HG03558 (cell line): ENCODE measurements around the gene TRPC4.
"Not testable (repeated sequence)": the region's sequence is repeated elsewhere in the genome, so short reads cannot be mapped to it uniquely, and the experiment has no call there.

Source experiments
- ATAC-seq: cut with Tn5 transposase; IDR thresholded peaks from one replicate; pipeline ENCODE4 v1.9.1; 2021; ENCODE audit warnings: moderate number of reproducible peaks; ENCODE audit not compliant: unreplicated experiment; ENCODE audit errors: extremely low read depth

The TRPC4 gene

DNA sequence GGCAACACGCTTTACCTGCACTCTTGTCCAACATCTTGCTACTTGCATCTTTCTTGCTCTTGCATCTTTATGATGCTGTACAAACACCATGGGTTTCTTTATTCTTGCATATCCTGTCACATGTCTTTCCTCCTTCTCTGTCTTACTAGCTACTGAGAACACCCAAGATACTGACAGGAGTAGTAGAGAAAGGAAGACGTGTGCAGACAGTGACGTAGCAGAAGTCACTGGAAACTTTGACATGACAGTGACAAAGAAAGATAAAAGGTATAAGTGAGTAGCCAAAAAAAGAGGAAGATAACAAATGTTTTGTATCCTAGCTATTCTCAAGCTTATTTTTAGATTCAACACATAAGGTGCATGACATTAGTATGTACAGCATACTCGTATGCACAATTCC is 34.2 kb downstream of the TRPC4 start:
- no peak for ATAC-seq

DNA sequence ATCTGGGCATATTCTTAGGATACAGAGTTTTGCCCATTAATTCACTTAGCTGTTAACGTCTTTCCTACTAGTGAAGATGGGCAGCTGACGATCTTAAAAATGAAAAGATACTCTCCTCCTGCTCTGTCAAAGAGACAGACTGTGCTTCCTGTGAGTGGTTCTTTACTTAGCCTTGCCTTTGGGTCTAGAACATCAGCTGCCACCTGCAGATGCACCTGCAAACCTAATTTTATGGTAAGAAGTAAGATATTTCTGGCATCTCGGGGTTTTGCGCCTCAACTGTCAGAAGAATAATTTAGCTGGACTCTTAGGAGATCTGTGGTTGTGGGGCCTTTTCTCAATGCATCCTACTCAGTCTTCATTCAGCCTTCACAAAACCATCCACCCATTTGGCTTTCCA is 36.2 kb downstream of the TRPC4 start:
- ATAC-seq, result no peak

DNA sequence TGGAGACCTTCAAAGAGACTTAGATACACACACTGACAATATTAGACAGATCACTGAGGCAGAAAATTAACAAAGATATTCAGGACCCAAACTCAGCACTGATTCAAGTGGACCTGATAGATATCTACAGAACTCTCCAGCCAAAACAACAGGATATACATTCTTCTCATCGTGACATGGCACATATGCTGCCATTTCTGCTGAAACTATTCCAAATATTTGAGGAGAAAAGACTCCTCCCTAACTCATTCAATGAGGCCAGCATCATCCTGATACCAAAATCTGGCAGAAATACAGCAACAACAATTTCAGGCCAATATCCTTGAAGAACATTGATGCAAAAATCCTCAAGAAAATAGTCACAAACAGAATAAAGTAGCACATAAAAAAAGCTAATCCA is 53.3 kb downstream of the TRPC4 start:
- ATAC-seq, result no peak

DNA sequence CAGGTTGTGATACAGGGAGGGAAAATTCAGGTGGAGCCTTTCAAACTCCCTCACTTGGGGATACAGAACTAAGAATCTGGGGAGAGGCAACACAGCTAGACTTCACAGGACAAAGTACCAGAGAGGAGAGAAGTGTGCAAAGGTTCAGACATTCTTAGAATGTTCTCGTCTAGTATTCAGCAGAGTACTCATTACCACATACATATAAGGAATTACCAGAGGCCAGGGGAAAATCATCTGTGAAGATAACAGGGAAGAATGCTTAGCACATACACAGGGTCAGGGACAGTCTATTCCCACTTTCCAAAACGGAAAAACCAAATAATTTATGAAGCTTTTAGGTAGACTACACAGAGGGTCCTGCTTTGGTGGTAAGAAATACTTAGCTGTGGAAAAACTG is 58.1 kb downstream of the TRPC4 start:
- no peak for ATAC-seq

DNA sequence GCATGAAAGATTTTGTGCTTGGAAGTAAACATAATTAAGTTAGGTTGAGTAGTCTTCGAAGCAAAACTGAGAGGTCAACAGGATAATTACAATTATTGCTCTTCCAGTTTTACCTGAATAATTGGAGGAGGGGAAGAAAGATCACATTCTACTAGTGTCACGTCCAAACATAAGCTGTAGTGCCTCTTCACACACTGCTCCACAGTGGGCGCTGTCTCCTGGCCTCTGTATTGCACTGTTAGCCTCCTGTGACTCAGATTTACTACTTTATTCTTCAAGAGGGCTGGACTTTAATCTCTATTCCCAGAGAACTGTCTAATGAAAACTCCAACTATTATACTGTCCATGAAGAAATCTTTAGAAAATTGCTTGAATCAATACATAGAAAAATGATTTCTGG is 62.9 kb downstream of the TRPC4 start:
- ATAC-seq, result no peak

DNA sequence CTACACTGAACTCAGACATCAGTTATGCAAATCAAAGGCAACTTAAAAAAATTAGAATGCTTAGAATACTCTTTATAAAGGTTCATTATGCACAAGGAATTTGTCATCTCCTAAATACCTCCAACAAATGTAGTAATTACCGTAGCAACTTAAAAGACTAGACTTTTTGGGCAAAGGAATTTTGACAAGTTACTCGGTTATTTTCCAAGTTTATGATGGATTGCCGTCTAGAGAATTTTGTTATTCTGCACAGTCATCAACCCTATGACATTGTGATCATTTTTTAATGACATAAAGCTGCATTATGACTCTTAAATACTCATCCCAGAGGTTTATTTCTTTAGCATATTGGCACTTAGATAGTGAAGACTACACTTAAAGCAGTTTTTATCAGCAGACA is 71.9 kb downstream of the TRPC4 start:
- ATAC-seq, result no peak

DNA sequence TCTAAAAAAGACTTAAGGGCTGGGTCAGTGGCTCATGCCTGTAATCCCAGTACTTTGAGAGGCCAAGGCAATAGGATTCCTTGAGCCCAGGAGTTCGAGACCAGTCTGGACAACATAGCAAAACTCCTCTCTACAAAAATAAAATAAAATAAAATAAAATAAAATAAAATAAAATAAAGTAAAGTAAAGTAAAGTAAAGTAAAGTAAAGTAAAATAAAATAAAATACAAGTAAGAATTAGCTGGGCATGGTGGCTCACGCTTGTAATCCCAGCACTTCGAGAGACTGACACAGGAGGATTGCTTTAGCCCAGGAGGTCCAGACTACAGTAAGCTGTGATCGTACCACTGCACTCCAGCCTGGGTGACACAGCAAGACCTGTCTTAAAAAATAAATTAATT is 72.8 kb downstream of the TRPC4 start:
- not testable (repeated sequence) for ATAC-seq

DNA sequence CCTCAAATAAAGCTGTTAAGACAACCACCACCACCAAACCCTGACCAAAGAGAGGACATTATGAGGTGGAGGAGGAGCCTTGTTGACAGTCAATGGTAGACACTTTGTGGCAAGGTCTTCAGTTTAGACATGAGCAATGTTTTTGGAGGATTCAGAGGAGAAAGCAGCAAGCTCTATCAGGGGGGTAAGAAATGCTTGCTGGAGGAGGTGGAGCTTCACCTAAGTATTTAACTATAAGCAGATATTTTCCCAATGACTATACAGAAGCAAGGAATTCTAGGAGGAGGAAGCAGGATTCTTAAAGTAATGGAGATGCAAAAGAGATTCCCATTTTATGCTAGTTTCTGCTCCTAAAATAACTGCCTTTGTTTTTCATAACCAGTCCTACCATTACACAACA is 74.2 kb downstream of the TRPC4 start:
- no peak for ATAC-seq

DNA sequence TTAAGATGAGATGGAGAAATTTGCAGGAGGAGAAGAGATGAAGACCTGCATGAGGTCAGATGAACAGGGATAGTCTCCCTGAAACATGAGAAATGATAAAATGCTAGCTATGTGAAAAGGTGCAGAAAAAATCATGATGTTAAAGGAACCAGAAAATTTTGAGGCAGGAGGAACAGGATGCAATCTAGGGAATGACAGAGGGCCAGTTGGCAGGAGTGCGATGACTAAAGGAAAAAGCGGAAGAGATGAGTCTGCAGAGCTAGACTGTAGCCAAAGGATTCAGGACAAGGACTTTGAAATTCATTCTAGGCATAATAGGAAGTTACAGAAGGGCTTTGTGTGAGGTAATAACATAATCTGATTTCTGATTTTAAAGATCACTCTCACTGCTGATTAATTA is 77.9 kb downstream of the TRPC4 start:
- no peak for ATAC-seq

DNA sequence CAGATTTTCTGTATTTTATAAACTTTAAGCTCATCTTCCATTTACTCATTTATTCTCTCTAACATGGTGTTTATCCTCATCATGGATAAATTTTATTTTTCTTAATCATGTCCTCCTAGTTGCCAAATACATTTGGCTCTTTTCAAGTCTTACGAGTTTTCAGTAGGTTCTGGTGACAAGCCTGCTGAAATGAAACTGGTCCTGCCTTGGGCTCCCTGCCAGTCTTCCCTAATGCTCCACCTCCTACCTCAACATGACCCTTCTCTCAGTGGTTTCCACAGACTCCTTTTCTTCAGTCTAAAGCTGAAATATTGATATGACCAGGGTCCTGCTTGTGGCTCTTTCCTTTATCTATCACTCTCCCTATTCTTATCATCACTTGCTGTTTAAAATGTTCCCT is 81.2 kb downstream of the TRPC4 start:
- no peak for ATAC-seq

DNA sequence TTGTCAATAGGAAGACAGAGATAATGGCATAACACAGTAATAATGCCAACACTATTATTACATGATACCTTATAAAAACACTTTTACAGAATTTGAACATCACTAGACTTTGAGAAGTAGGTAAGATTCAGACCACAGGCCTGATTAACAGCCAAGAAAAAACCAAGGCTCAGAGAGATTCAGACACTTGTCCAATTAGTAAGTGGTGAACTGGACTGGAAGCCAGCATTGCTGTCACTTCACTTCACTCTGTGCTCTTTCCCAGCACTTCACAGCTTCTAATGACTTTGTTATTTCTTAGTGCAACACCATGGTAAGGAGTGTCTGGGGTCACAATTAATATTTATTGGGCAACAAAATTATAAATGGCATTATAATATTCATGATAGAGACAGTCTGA is 91.9 kb downstream of the TRPC4 start:
- ATAC-seq, result no peak

DNA sequence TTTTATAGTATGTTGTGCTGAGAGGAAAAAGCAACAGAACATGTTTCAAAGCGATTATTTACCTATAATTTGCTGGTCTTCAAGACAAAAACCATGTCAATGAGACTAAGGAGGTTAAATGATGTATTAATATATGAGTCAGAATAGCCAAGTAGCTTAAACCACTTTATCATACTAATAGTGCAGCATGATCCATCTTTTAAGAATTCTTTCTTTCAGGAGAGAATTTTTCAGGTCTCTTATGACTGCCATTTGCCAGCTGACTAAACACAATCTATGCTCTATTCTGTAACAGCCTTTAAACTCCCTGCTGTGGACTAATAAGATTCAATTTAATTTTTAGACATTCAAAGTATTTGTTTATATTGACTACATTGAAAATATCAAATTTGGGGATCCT is 93.7 kb downstream of the TRPC4 start:
- no peak for ATAC-seq

DNA sequence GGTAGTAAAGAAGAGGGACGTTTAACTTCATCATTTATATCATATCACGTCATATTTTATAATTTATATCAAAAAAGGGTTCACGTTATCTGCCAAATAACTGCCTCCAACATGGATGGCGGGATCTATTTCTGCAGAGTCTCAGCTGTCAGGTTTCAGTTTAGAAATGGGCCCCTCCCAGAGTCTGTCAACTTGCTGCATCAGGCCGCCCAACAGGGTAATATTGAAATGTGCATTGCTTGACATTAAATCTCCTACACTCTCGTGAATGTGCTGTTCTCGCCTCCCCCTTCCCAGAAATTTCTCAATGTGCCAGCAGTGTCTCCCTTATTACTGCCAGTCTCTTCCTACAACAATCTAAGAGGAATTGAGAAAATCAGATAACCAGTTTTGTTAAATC is 96.9 kb downstream of the TRPC4 start:
- no peak for ATAC-seq

DNA sequence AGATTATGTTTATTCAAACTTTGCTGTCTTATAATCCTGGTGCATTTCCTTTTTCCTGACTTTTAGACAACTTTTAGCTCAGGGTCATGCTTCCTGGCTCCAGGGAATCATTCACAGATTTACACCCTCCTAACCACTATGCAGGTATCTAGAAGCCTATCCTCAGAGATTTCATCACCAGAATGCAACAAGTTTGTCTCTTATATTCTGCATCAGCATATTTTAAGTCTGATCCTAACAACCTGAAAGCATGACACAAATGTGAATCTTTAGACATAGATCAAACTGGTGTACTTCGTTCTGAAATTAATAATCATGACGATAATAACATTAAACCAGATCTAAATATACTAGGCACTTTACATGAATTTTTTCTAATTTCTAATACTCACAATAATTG is 100.0 kb downstream of the TRPC4 start:
- no peak for ATAC-seq

DNA sequence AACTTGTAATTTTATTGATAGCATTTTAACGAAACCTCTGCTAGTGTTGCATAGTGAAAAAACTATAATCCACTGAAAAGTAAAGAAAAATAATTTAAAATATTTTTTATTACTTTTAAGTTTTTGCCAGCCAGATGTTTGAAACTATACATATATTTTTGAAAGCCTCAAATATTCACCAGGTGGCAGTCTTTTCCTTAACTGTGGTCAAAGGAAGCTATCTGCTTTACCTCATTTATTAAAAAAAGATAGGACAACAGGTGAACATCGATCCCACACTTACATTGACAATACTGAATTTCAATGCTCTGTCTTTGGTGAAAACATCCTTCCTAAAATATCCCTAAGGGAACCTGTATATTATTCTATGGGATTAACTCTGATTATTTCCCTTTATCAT is 100.5 kb downstream of the TRPC4 start:
- no peak for ATAC-seq

DNA sequence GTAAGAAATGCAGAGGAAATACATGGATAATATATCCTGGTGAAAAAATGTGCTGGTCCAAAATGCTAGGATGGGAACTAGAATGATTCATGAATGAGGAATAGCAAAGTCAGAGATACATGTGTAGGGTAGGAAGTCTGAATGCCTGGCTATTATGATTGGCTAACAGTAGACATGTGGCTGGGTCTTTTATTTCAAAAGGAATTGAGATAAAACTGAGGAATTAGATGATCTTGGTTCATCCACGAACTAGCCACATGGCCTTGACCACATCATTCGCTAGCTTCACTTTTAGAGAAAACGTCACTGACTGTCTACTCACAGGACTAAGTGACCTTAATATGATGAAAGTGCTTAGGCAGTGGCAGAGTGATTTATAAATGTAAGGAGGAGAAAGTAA is 103.1 kb downstream of the TRPC4 start:
- ATAC-seq, result no peak

DNA sequence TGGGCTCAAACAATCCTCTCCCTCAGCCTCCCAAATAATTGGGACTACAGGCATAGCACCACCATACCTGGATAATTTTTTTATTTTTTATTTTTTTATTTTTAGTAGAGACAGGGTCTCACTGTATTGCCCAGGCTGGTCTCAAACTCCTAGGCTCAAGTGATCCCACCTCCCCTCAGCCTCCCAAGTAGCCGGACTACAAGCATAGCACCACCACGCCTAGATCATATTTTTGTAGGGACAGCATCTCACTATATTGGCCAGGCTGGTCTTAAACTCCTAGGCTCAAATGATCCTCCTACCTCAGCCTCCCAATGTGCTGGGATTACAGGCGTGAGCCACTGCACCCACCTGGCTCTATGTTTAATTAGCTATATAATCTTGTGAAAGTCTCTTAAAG is 114.2 kb downstream of the TRPC4 start:
- ATAC-seq, result no peak

DNA sequence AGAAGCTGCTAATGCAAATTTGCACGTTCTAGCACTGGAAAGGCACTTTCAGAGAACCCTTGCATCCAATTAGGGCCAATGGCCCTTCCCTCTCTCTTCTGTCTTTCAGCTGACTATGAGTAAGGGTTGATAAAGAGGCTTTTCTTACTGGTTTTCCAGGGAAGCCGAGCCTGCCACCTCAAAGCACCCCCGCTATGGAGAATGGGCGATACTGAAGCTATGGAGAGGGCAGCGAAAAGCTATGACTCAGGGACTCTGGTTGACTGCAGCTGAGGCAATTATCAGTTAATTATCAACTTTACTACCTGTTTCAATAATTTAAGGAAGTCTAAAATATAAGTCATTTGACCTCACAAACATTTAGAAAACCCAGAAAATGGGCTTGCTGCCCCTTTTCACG is 115.8 kb downstream of the TRPC4 start:
- no peak for ATAC-seq

DNA sequence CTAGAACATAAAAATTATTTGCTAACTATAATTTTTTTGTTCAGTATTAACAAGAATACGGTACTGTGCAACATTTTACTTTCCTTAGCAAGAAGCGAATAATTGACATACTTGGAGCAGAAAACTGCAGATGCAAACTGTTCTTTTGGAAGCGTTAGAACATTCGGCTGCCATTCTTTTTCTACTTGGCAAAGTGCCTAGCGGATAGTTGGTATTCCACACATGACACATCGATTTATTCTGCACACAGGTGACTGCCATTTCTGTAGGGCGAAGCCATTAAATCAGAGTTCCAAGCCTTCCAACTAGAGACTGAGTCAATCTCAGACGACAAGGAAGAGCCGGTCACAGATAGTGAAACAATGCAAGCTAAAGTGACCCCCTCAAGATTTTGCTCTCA is 117.4 kb downstream of the TRPC4 start:
- no peak for ATAC-seq

DNA sequence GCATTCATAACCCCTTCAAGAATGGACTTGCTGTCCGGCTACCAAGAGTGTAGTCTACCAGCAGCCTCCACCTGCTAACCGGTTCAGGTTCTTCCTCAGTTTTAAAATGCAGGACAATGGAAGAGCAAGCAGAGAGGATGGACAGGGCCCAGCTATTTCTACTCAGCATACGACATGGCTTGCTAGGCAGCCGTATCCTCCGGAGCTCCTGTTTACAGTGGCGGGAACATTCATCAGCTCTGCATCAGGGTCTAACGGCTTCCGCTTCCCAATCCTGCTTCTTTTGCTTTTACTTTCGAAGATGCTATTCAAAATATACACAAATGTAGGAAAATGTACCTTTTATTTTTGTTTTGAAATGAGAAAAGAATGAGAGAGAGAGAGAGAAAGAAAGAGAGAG is 118.5 kb downstream of the TRPC4 start:
- ATAC-seq, result no peak

DNA sequence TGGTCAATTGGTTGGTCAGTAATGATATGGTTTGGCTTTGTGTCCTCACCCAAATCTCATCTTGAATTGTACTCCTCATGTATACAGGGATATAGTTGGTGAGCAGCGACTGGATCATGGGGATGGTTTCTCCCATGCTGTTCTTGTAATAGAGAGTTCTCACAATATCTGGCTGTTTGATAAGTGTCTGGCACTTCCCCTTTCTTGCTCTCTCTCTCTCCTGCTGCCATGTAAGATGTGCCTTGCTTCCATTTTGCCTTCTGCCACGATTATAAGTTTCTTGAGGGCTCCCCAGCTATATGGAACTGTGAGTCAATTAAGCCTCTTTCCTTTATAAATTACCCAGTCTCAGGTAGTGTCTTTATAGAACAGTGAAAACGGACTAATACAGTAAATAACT is 120.7 kb downstream of the TRPC4 start:
- no peak for ATAC-seq

DNA sequence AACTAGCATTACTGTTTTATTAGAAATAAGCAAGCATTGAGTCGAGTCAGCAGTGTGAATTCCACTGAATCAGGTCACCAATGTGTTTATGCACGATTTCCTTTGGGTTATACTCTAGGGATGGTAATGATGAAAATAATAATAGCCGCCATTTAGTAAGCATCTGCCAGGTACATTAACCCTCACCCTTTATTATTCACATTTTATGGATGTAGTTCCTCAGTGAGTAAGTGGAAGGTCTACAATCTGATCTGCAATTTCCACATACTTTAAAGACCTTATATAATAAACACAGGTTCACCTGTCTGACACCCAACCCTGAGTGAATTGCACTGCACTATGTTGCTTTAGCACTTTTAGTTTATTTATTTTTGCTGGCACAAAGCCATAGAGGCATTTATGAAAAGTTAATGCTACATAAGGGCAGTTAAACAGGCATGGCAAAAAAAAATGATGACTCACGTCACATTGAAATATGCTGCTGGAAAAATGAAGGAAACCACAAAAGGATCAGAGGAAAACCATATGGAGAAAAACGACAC is 122.4 kb downstream of the TRPC4 start:
- ATAC-seq, result no peak

DNA sequence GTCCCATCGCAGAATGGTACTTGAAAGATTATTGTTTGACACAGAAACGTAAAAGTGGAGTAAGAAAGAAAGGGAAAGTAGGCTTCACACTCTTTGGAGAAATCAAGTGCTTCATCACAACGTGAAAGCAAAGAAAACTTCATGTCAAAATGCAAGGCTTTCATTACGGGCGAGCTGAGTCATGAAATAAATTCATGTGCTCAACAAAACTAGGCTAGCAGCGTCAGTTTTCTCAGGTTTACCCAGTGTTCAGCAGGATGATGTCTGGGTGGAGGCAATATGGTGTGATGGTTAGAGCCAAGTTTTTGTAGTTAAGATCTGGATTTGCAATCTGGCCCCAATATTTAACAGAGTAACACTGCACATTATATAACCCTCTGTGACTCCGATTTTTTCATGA is 128.0 kb downstream of the TRPC4 start:
- no peak for ATAC-seq
